Uterus (tissue), 2 donors: ENCODE data around the gene TMEM217.

ENCODE experiments used
- POLR2A ChIP-seq, 2 donors: fragments of 450-650 bp; IDR thresholded peaks; one replicate each; pipeline ENCODE4 v1.6.1; 2016; ENCODE audit warnings: antibody characterized with exemption in 2 of 2, mild to moderate bottlenecking in 1 of 2, moderate library complexity in 1 of 2
- TF ChIP-seq, protein P1 (sequence below), 4 experiments: fragments of 200-600 bp in 2 of 4; fragments of 450-650 bp in 2 of 4; sonication (generic) in 2 of 4; IDR thresholded peaks; one replicate each; pipeline ENCODE4 v1.5.1; 2016 to 2019; ENCODE audit warnings: antibody characterized with exemption in 4 of 4, mild to moderate bottlenecking in 2 of 4, moderate library complexity in 1 of 4

DNA sequence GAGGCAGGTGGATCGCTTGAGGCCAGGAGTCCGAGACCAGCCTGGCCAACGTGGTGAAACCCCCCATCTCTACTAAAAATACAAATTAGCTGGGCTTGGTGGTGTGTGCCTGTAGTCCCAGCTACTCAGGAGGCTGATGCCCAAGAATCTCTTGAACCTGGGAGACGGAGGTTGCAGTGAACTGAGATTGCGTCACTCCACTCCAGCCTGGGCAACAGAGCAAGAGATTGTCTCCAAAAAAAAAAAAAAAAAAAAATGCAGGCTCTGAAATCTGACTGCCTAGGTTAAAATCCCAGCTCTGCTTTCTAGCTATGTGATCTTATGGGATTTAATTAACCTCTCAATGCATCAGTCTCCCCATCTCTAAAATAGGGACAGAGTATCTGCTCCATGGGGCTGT is 3.3 kb upstream of the TMEM217 start:
- TF ChIP-seq, protein P1, sequence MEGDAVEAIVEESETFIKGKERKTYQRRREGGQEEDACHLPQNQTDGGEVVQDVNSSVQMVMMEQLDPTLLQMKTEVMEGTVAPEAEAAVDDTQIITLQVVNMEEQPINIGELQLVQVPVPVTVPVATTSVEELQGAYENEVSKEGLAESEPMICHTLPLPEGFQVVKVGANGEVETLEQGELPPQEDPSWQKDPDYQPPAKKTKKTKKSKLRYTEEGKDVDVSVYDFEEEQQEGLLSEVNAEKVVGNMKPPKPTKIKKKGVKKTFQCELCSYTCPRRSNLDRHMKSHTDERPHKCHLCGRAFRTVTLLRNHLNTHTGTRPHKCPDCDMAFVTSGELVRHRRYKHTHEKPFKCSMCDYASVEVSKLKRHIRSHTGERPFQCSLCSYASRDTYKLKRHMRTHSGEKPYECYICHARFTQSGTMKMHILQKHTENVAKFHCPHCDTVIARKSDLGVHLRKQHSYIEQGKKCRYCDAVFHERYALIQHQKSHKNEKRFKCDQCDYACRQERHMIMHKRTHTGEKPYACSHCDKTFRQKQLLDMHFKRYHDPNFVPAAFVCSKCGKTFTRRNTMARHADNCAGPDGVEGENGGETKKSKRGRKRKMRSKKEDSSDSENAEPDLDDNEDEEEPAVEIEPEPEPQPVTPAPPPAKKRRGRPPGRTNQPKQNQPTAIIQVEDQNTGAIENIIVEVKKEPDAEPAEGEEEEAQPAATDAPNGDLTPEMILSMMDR (IDR thresholded peaks at IDR 0.05) = no peak
- no peak for TF ChIP-seq POLR2A (IDR thresholded peaks at IDR 0.05)
